ENCODE results near the gene C4orf36. TPM values are rescaled to one million over a fixed set of nuclear protein-coding genes. Genes with fewer than 3 reads are reported as not detected.
"Not testable (repeated sequence)": the region's sequence is repeated elsewhere in the genome, so short reads cannot be mapped to it uniquely, and the experiment has no call there.

Gene C4orf36
- total and polyA plus RNA-seq, 10 donors: 0.17 to 1.1 (median 0.82) TPM; not detected in 7

DNA sequence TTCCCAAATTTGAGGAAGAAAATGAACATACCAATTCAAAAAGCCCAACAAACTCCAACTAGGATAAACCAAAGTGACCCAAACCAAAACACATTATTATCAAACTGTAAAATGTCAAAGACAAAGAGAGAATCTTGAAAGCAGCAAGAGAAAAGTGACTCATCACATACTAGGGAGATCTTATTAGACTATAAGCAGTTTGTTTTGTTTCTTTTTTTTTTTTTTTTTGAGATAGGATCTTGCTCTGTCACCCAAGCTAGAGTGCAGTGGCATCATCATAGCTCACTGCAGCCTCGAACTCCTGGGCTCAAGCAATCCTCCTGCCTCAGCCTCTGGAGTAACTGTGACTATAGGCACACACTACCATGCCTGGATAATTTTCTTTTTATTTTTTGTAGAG, 12.6 kb downstream of the C4orf36 start:
- 60 to 76% (median 61%) methylated on average over 1 of the region's 1 CpG for WGBS, 5 donors
- Histone ChIP-seq H3K27ac (no peak overlapping the region), H3K4me1 (no peaks in the 10 kb centered on the region), H3K4me3 (no peak overlapping the region), H3K27me3 (replicated peaks in 1 of 7) (no peaks in the 10 kb centered on the region), H3K36me3 (no peaks in the 10 kb centered on the region), H3K9me3 (peaks cover 0 to 43% (median 31%) of the 10 kb centered on the region in 8 donors)
- DNase-seq: no peak
- TF ChIP-seq POLR2A (IDR thresholded peaks at IDR 0.05) (no peak), POLR2AphosphoS5 (IDR thresholded peaks at IDR 0.05) (no peak), CTCF (IDR thresholded peaks at IDR 0.05 in 8 of 11, conservative IDR thresholded peaks at IDR 0.05 in 3 of 11) (no peak)
- intact Hi-C loops (cut with DNase I; ENCODE audit: low total_unique reads): no loop called here

- intact Hi-C loops (cut with DNase I; ENCODE audit: low total_unique reads): no loop called here
- DNase-seq: no peak
- TF ChIP-seq CTCF (IDR thresholded peaks at IDR 0.05 in 8 of 11, conservative IDR thresholded peaks at IDR 0.05 in 3 of 11): no peak
- no peak for TF ChIP-seq POLR2A (IDR thresholded peaks at IDR 0.05)
- no peak for TF ChIP-seq POLR2AphosphoS5 (IDR thresholded peaks at IDR 0.05)
- H3K36me3 ChIP-seq: no peaks in the 10 kb centered on the region
- H3K4me3 ChIP-seq: no peak overlapping the region
- H3K27ac ChIP-seq: no peak overlapping the region
- H3K9me3 ChIP-seq: peaks cover 0 to 43% (median 31%) of the 10 kb centered on the region in 8 donors
- no peaks in the 10 kb centered on the region for H3K4me1 ChIP-seq
- 83 to 93% (median 87%) methylated on average over 2 of the region's 2 CpGs for WGBS, 5 donors
- no peaks in the 10 kb centered on the region for H3K27me3 ChIP-seq (replicated peaks in 1 of 7)
Measured at GRCh38 chr4:86878640-86879039, 13.6 kb downstream of the C4orf36 start.

GRCh38 chr4:86876894-86877685, 15.1 kb downstream of the C4orf36 start:
- WGBS, 5 donors: 89 to 96% (median 94%) methylated on average over 4 of the region's 4 CpGs
- Histone ChIP-seq H3K4me1 (no peaks in the 10 kb centered on the region), H3K27me3 (replicated peaks in 1 of 7) (no peaks in the 10 kb centered on the region), H3K36me3 (no peaks in the 10 kb centered on the region), H3K27ac (no peak overlapping the region), H3K9me3 (peaks cover 0 to 43% (median 31%) of the 10 kb centered on the region in 8 donors), H3K4me3 (no peak overlapping the region)
- intact Hi-C loops (cut with DNase I; ENCODE audit: low total_unique reads): no loop called here
- DNase-seq: no peak
- TF ChIP-seq POLR2A (IDR thresholded peaks at IDR 0.05) (no peak), POLR2AphosphoS5 (IDR thresholded peaks at IDR 0.05) (no peak), CTCF (IDR thresholded peaks at IDR 0.05 in 8 of 11, conservative IDR thresholded peaks at IDR 0.05 in 3 of 11) (no peak)

DNA sequence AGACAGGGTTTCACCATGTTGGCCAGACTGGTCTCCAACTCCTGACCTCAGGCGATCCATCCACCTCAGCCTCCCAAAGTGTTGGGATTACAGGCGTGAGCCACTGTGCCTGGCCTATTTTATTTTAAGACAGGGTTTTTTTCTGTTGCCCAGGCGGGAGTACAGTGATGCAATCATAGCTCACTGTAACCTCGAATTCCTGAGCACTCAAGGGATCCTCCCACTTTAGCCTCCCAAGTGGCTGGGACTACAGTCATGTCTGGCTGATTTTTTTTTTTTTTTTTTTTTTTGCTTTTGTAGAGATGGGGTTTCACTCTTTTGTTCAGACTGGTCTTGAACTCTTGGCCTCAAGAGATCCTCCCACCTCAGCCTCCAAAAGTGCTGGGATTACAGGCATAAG, 16.8 kb downstream of the C4orf36 start:
- H3K4me1 ChIP-seq; H3K4me3 ChIP-seq; DNase-seq; H3K36me3 ChIP-seq; intact Hi-C loops (cut with DNase I; ENCODE audit: low total_unique reads); H3K27me3 ChIP-seq (replicated peaks in 1 of 7); H3K27ac ChIP-seq: not testable (repeated sequence)
- WGBS, 5 donors: 82 to 88% (median 83%) methylated on average over 4 of the region's 4 CpGs
- H3K9me3 ChIP-seq: peaks cover 0 to 30% (median 25%) of the 10 kb centered on the region in 8 donors

All from spleen (tissue), 11 donors.